HCT116 (cell line): ENCODE data around the gene SHC2. TPM values are rescaled to one million over a fixed set of nuclear protein-coding genes. Genes with fewer than 3 reads are reported as not detected.

Source experiments
- ATAC-seq: fragments of 200-7000 bp; cut with Tn5 transposase; 2 replicates; pipeline ENCODE4 v1.9.1; 2020; ENCODE audit warnings: mild to moderate bottlenecking, moderate library complexity
- BruUV-seq: library from RNA; stranded (reverse); fragments of 400-500 nt; replicated peaks from 2 replicates; lab custom pipeline; 2021; lab: Mats Ljungman, UMichigan
- CTCF ChIA-PET: fragments of 300-600 bp; sonication (Branson Sonifier 250); formaldehyde crosslinking; loops from one replicate; lab custom pipeline; 2021; ENCODE audit warnings: antibody characterized with exemption; lab: Charles Lee
- POLR2A ChIA-PET: fragments of 300-600, 350-600 bp; sonication (Branson Sonifier 250); formaldehyde crosslinking; loops from one replicate; lab custom pipeline; 2021; ENCODE audit warnings: antibody characterized with exemption; lab: Charles Lee
- RAD21 ChIA-PET, 2 experiments: fragments of 300-600 bp; sonication (Branson Sonifier 250); formaldehyde crosslinking; loops; one replicate each; lab custom pipeline; 2023; ENCODE audit warnings: low total read pairs in 2 of 2; ENCODE audit not compliant: uncharacterized antibody in 2 of 2, unreplicated experiment in 2 of 2, low non-redundant PET in 1 of 2; lab: Charles Lee
- DNase-seq: peaks from one replicate; pipeline ENCODE4 v3.0.0-alpha.2; 2010; ENCODE audit warnings: low read depth, low spot score
- H2AFZ ChIP-seq: fragments of 200-600 bp; shearing (Covaris generic), sonication (generic); 2 replicates; pipeline ENCODE4 v1.6.1; 2017; ENCODE audit warnings: low read depth, mixed run types, mixed read lengths, antibody characterized with exemption, low read length; ENCODE audit not compliant: poor library complexity, severe bottlenecking
- H3K27ac ChIP-seq: 2 replicates; pipeline ENCODE4 v1.5.1; 2012; ENCODE audit warnings: low read depth, low read length
- H3K27me3 ChIP-seq: fragments of 200-600 bp; sonication (generic); 2 replicates; pipeline ENCODE4 v1.6.1; 2016; ENCODE audit warnings: mixed run types, low read length, mixed read lengths; ENCODE audit not compliant: insufficient read depth
- H3K36me3 ChIP-seq, 2 experiments: fragments of 200-500 bp in 1 of 2; fragments of 200-600 bp in 1 of 2; sonication (Bioruptor generic) in 1 of 2; sonication (generic) in 1 of 2; 2 replicates each; pipeline versions ENCODE4 v1.5.1 to v1.6.1; 2014 to 2016; ENCODE audit warnings: low read length in 2 of 2, inconsistent platforms in 1 of 2, mixed read lengths in 1 of 2, mixed run types in 1 of 2; ENCODE audit not compliant: insufficient read depth in 2 of 2, control insufficient read depth in 1 of 2
- H3K4me1 ChIP-seq, 2 experiments: fragments of 200-600 bp in 1 of 2; sonication (generic) in 1 of 2; 2 replicates each; pipeline versions ENCODE4 v1.5.1 to v1.6.1; 2012 to 2017; ENCODE audit warnings: low read length in 2 of 2, inconsistent platforms in 1 of 2, mild to moderate bottlenecking in 1 of 2, mixed read lengths in 1 of 2, mixed run types in 1 of 2, moderate library complexity in 1 of 2; ENCODE audit not compliant: insufficient read depth in 2 of 2, control insufficient read depth in 1 of 2
- H3K4me2 ChIP-seq: fragments of 200-600 bp; sonication (generic); 2 replicates; pipeline ENCODE4 v1.6.1; 2017; ENCODE audit warnings: mixed run types, low read length, mixed read lengths
- H3K4me3 ChIP-seq, 2 experiments: fragments of 200-600 bp in 1 of 2; sonication (generic) in 1 of 2; replicated peaks in 1 of 2; 2 replicates each; pipeline ENCODE4 v1.5.1; 2011 to 2016; ENCODE audit warnings: low read length in 2 of 2, control low read depth in 1 of 2, low read depth in 1 of 2, mild to moderate bottlenecking in 1 of 2, mixed read lengths in 1 of 2, mixed run types in 1 of 2
- H3K79me2 ChIP-seq: fragments of 200-600 bp; sonication (generic); 2 replicates; pipeline ENCODE4 v1.6.1; 2017; ENCODE audit warnings: mild to moderate bottlenecking, mixed run types, low read length, moderate library complexity, mixed read lengths; ENCODE audit not compliant: insufficient read depth
- H3K9ac ChIP-seq: fragments of 200-600 bp; sonication (generic); 2 replicates; pipeline ENCODE4 v1.6.1; 2016; ENCODE audit warnings: low read length, mixed read lengths
- H3K9me2 ChIP-seq: fragments of 200-600 bp; sonication (generic), shearing (Covaris generic); 2 replicates; pipeline ENCODE4 v1.6.1; 2017; ENCODE audit warnings: mixed run types, mild to moderate bottlenecking, moderate library complexity; ENCODE audit not compliant: insufficient read depth
- H3K9me3 ChIP-seq, 2 experiments: fragments of 200-500 bp in 1 of 2; fragments of 200-600 bp in 1 of 2; sonication (Bioruptor generic) in 1 of 2; sonication (generic) in 1 of 2; 2 replicates each; pipeline ENCODE4 v1.6.1; 2014 to 2017; ENCODE audit warnings: low read length in 2 of 2, mixed read lengths in 2 of 2, inconsistent platforms in 1 of 2, low read depth in 1 of 2, mild to moderate bottlenecking in 1 of 2, mixed run types in 1 of 2, moderate library complexity in 1 of 2; ENCODE audit not compliant: control insufficient read depth in 1 of 2, insufficient read depth in 1 of 2
- H4K20me1 ChIP-seq: fragments of 200-600 bp; sonication (generic), shearing (Covaris generic); 2 replicates; pipeline ENCODE4 v1.6.1; 2017; ENCODE audit warnings: mixed run types, mild to moderate bottlenecking, moderate library complexity; ENCODE audit not compliant: insufficient read depth
- ATF3 ChIP-seq: IDR thresholded peaks from 2 replicates; pipeline ENCODE4 v1.6.1; 2012
- CEBPB ChIP-seq: IDR thresholded peaks from 2 replicates; pipeline ENCODE4 v1.6.1; 2012; ENCODE audit warnings: low read depth
- CTCF ChIP-seq, 3 experiments: fragments of 200-600 bp in 1 of 3; sonication (generic) in 1 of 3; IDR thresholded peaks in 2 of 3; conservative IDR thresholded peaks in 1 of 3; 2 replicates each; pipeline ENCODE4 v1.5.1; 2012 to 2017; ENCODE audit warnings: low read depth in 2 of 3, low read length in 2 of 3, antibody characterized with exemption in 1 of 3, borderline replicate concordance in 1 of 3, control low read depth in 1 of 3, mild to moderate bottlenecking in 1 of 3, mixed read lengths in 1 of 3, mixed run types in 1 of 3, moderate library complexity in 1 of 3; ENCODE audit not compliant: insufficient read depth in 1 of 3
- FOSL1 ChIP-seq: IDR thresholded peaks from 2 replicates; pipeline ENCODE4 v1.6.1; 2012; ENCODE audit warnings: low read depth
- POLR2AphosphoS5 ChIP-seq: IDR thresholded peaks from 2 replicates; pipeline ENCODE4 v1.6.1; 2011; ENCODE audit warnings: mild to moderate bottlenecking, low read depth, low read length, moderate library complexity
- ZNF274 ChIP-seq: fragments of 200-500 bp; sonication (Bioruptor generic); IDR thresholded peaks from 2 replicates; pipeline ENCODE4 v1.6.1; 2014; ENCODE audit warnings: mild to moderate bottlenecking, low read depth, low read length, inconsistent platforms
- intact Hi-C: fragments of 100-400 bp; cut with micrococcal nuclease; formaldehyde crosslinking; loops from 2 replicates; pipeline ENCODE4 v1.10.0; 2022
- total RNA-seq: library from RNA; stranded (reverse); gene quantifications from one replicate; pipeline ENCODE4 v1.2.1, GENCODE V29; 2021; ENCODE audit not compliant: unreplicated experiment

Gene SHC2
- total RNA-seq, 1 experiment from 2014 or later: 2.5 TPM

- Histone ChIP-seq H3K79me2 (no peaks in the 10 kb centered on the region), H3K27me3 (peaks cover 4% of the 10 kb centered on the region; the same call in 1 of the 2 replicates), H3K9ac (no peak overlapping the region), H3K9me3 (no peaks in the 10 kb centered on the region), H3K9me2 (no peaks in the 10 kb centered on the region), H3K4me2 (peak overlapping the region; percentile 84), H3K27ac (no peak overlapping the region), H3K4me1 (peaks cover 4 to 14% of the 10 kb centered on the region in 2 experiments; a peak in 3 of 4 replicates), H2AFZ (no peak overlapping the region), H3K4me3 (peak overlapping the region; percentile 47 to 60), H3K36me3 (no peaks in the 10 kb centered on the region), H4K20me1 (no peaks in the 10 kb centered on the region)
- RAD21 ChIA-PET: interaction anchor here in 1 of 2 experiments (0.7 kb wide), 1 partner anchor 123 kb away, joined by 4 read pairs; no protein-coding TSS in a partner anchor
- intact Hi-C loops: no loop called here
- CTCF ChIA-PET: no interaction called here
- no TSS peak for BruUV-seq
- TF ChIP-seq POLR2AphosphoS5 (no peak), ATF3 (no peak), FOSL1 (no peak), CTCF (IDR thresholded peaks at IDR 0.05 in 2 of 3, conservative IDR thresholded peaks at IDR 0.05 in 1 of 3; ENCODE audit: borderline replicate concordance in 1 of 3, insufficient read depth in 1 of 3, low read depth in 2 of 3, low read length in 2 of 3) (no peak), CEBPB (no peak), ZNF274 (no peak)
- ATAC-seq: no peak
- POLR2A ChIA-PET: no interaction called here
- no peak for DNase-seq
Measured at GRCh38 chr19:407511-408440, 53.1 kb downstream of the SHC2 start.
